Liver (tissue), 9 donors: ENCODE data around the gene SLC36A1. TPM values are rescaled to one million over a fixed set of nuclear protein-coding genes. Genes with fewer than 3 reads are reported as not detected.

Experiments
- DNase-seq: peaks from one replicate; pipeline ENCODE4 v3.0.0-alpha.2; 2017; ENCODE audit warnings: low spot score
- H3K27ac ChIP-seq, 2 donors: one replicate each; pipeline ENCODE4 v1.7.0; 2013; ENCODE audit warnings: inconsistent platforms in 2 of 2, low read length in 2 of 2, control low read depth in 1 of 2, low read depth in 1 of 2, mild to moderate bottlenecking in 1 of 2
- H3K27me3 ChIP-seq, 4 donors: one replicate each; pipeline versions ENCODE4 v1.6.1 to v1.7.0; 2013; ENCODE audit warnings: low read length in 3 of 4, inconsistent platforms in 1 of 4, mild to moderate bottlenecking in 1 of 4, moderate library complexity in 1 of 4; ENCODE audit not compliant: control insufficient read depth in 4 of 4, insufficient read depth in 4 of 4
- H3K36me3 ChIP-seq, 4 donors: one replicate each; pipeline versions ENCODE4 v1.6.1 to v1.7.0; 2013; ENCODE audit warnings: low read length in 3 of 4, mild to moderate bottlenecking in 3 of 4, low read depth in 1 of 4, moderate library complexity in 1 of 4; ENCODE audit not compliant: control insufficient read depth in 4 of 4, insufficient read depth in 3 of 4
- H3K4me1 ChIP-seq, 4 donors: one replicate each; pipeline versions ENCODE4 v1.6.1 to v1.7.0; 2013; ENCODE audit warnings: low read length in 3 of 4, mild to moderate bottlenecking in 3 of 4, moderate library complexity in 1 of 4; ENCODE audit not compliant: control insufficient read depth in 4 of 4, insufficient read depth in 4 of 4
- H3K4me3 ChIP-seq, 3 donors: one replicate each; pipeline versions ENCODE4 v1.6.1 to v1.7.0; 2013; ENCODE audit warnings: low read length in 3 of 3, control low read depth in 1 of 3, low read depth in 1 of 3, mild to moderate bottlenecking in 1 of 3
- H3K9ac ChIP-seq, 2 donors: one replicate each; pipeline ENCODE4 v1.7.0; 2013; ENCODE audit warnings: low read length in 2 of 2, mild to moderate bottlenecking in 2 of 2, moderate library complexity in 2 of 2, control low read depth in 1 of 2, low read depth in 1 of 2
- H3K9me3 ChIP-seq, 4 donors: one replicate each; pipeline versions ENCODE4 v1.6.1 to v1.7.0; 2013; ENCODE audit warnings: low read length in 3 of 4; ENCODE audit not compliant: control insufficient read depth in 4 of 4
- ATF3 ChIP-seq: IDR thresholded peaks from 2 replicates; pipeline ENCODE4 v1.6.1; 2016; ENCODE audit warnings: antibody characterized with exemption
- EGR1 ChIP-seq, 2 donors: IDR thresholded peaks; 2 replicates each; pipeline ENCODE4 v1.6.1; 2016 to 2018; ENCODE audit warnings: antibody characterized with exemption in 2 of 2, low read depth in 2 of 2
- FOXA1 ChIP-seq: IDR thresholded peaks from 2 replicates; pipeline ENCODE4 v1.6.1; 2016; ENCODE audit warnings: antibody characterized with exemption
- GABPA ChIP-seq, 2 donors: IDR thresholded peaks in 1 of 2; conservative IDR thresholded peaks in 1 of 2; 2 replicates each; pipeline ENCODE4 v1.6.1; 2016; ENCODE audit warnings: antibody characterized with exemption in 2 of 2, mild to moderate bottlenecking in 1 of 2, moderate library complexity in 1 of 2
- HNF4A ChIP-seq, 2 donors: conservative IDR thresholded peaks; 2 replicates each; pipeline ENCODE4 v1.6.1; 2016; ENCODE audit warnings: antibody characterized with exemption in 2 of 2, mild to moderate bottlenecking in 2 of 2
- HNF4G ChIP-seq: IDR thresholded peaks from 2 replicates; pipeline ENCODE4 v1.6.1; 2016; ENCODE audit warnings: antibody characterized with exemption
- JUND ChIP-seq, 2 donors: IDR thresholded peaks; 2 replicates each; pipeline ENCODE4 v1.6.1; 2016; ENCODE audit warnings: antibody characterized with exemption in 2 of 2
- NR2F2 ChIP-seq: IDR thresholded peaks from 2 replicates; pipeline ENCODE4 v1.6.1; 2016; ENCODE audit warnings: antibody characterized with exemption
- RAD21 ChIP-seq, 2 donors: IDR thresholded peaks; 2 replicates each; pipeline ENCODE4 v1.6.1; 2016; ENCODE audit warnings: antibody characterized with exemption in 2 of 2, mild to moderate bottlenecking in 2 of 2
- RXRA ChIP-seq, 2 donors: IDR thresholded peaks; 2 replicates each; pipeline ENCODE4 v1.6.1; 2017 to 2018; ENCODE audit warnings: antibody characterized with exemption in 2 of 2, mild to moderate bottlenecking in 1 of 2
- SP1 ChIP-seq: IDR thresholded peaks from 2 replicates; pipeline ENCODE4 v1.6.1; 2018; ENCODE audit warnings: antibody characterized with exemption, mild to moderate bottlenecking
- TAF1 ChIP-seq: conservative IDR thresholded peaks from 2 replicates; pipeline ENCODE4 v1.6.1; 2016; ENCODE audit warnings: antibody characterized with exemption, mild to moderate bottlenecking
- YY1 ChIP-seq: IDR thresholded peaks from 2 replicates; pipeline ENCODE4 v1.6.1; 2016; ENCODE audit warnings: antibody characterized with exemption, mild to moderate bottlenecking
- ZBTB33 ChIP-seq: IDR thresholded peaks from 2 replicates; pipeline ENCODE4 v1.6.1; 2016; ENCODE audit warnings: antibody characterized with exemption
- WGBS: extraction: QIAGEN DNeasy Blood & Tissue Kit; methylation state at CpG from one replicate; pipeline ENCODE4 v1.1.7; 2013; 5-methylcytosine and 5-hydroxymethylcytosine counted together
- polyA plus RNA-seq, 2 donors: library from polyadenylated mRNA; stranded (reverse) in 1 of 2; unstranded in 1 of 2; fragments of 200-250 nt in 1 of 2; fragments of >200 nt in 1 of 2; fragmentation: Nextera tagmentation in 1 of 2; extraction: Ambion mirVana in 1 of 2; gene quantifications; one replicate each; pipeline versions ENCODE4 v1.2.1 to v1.2.3, GENCODE V29; 2013 to 2015
- total RNA-seq, 2 donors: library from RNA; depleted of rRNA; stranded (reverse); fragments of >200 nt; gene quantifications; one replicate each; pipeline ENCODE4 v1.2.3, GENCODE V29; 2014
- TF ChIP-seq, protein P1 (sequence below): fragments of 150-350 bp; IDR thresholded peaks from 2 replicates; pipeline ENCODE4 v1.5.1; 2017; ENCODE audit warnings: improper control_type of control experiment, low read depth, low read length; ENCODE audit not compliant: missing input control
- TF ChIP-seq, protein P2 (sequence below): IDR thresholded peaks from 2 replicates; pipeline ENCODE4 v1.6.1; 2016; ENCODE audit warnings: antibody characterized with exemption, mild to moderate bottlenecking
- TF ChIP-seq, protein P3 (sequence below): IDR thresholded peaks from 2 replicates; pipeline ENCODE4 v1.6.1; 2016; ENCODE audit warnings: antibody characterized with exemption
- donor health status: healthy.
- donor health status: healthy.
- donor health status: healthy.
- donor health status: healthy.
- donor health status: healthy.

Gene SLC36A1
- total and polyA plus RNA-seq, 4 donors, result 1.6 to 18.8 (median 3.4) TPM

- no peaks in the 10 kb centered on the region for H3K9me3 ChIP-seq
- no peaks in the 10 kb centered on the region for H3K4me1 ChIP-seq
- H3K27ac ChIP-seq, result no peak overlapping the region
- H3K36me3 ChIP-seq, result peaks cover 3 to 11% (median 5%) of the 10 kb centered on the region in 4 donors
- no peak for DNase-seq
- no peak overlapping the region for H3K4me3 ChIP-seq
- TF ChIP-seq HNF4G, result no peak
- peak; percentile 36 to 69 for TF ChIP-seq RAD21 (IDR thresholded peaks at IDR 0.05)
- no peak for TF ChIP-seq EGR1 (IDR thresholded peaks at IDR 0.05; ENCODE audit: low read depth in 2 of 2)
- no peak for TF ChIP-seq SP1
- TF ChIP-seq YY1, result no peak
- TF ChIP-seq ATF3, result no peak
- no peak for TF ChIP-seq GABPA (IDR thresholded peaks at IDR 0.05 in 1 of 2, conservative IDR thresholded peaks at IDR 0.05 in 1 of 2)
- peak in 1 of 2 donors; percentile 15 for TF ChIP-seq HNF4A (conservative IDR thresholded peaks at IDR 0.05)
- TF ChIP-seq, protein P1, sequence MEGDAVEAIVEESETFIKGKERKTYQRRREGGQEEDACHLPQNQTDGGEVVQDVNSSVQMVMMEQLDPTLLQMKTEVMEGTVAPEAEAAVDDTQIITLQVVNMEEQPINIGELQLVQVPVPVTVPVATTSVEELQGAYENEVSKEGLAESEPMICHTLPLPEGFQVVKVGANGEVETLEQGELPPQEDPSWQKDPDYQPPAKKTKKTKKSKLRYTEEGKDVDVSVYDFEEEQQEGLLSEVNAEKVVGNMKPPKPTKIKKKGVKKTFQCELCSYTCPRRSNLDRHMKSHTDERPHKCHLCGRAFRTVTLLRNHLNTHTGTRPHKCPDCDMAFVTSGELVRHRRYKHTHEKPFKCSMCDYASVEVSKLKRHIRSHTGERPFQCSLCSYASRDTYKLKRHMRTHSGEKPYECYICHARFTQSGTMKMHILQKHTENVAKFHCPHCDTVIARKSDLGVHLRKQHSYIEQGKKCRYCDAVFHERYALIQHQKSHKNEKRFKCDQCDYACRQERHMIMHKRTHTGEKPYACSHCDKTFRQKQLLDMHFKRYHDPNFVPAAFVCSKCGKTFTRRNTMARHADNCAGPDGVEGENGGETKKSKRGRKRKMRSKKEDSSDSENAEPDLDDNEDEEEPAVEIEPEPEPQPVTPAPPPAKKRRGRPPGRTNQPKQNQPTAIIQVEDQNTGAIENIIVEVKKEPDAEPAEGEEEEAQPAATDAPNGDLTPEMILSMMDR, result peak; percentile 32
- no peak for TF ChIP-seq RXRA (IDR thresholded peaks at IDR 0.05)
- TF ChIP-seq TAF1, result no peak
- TF ChIP-seq, protein P2, sequence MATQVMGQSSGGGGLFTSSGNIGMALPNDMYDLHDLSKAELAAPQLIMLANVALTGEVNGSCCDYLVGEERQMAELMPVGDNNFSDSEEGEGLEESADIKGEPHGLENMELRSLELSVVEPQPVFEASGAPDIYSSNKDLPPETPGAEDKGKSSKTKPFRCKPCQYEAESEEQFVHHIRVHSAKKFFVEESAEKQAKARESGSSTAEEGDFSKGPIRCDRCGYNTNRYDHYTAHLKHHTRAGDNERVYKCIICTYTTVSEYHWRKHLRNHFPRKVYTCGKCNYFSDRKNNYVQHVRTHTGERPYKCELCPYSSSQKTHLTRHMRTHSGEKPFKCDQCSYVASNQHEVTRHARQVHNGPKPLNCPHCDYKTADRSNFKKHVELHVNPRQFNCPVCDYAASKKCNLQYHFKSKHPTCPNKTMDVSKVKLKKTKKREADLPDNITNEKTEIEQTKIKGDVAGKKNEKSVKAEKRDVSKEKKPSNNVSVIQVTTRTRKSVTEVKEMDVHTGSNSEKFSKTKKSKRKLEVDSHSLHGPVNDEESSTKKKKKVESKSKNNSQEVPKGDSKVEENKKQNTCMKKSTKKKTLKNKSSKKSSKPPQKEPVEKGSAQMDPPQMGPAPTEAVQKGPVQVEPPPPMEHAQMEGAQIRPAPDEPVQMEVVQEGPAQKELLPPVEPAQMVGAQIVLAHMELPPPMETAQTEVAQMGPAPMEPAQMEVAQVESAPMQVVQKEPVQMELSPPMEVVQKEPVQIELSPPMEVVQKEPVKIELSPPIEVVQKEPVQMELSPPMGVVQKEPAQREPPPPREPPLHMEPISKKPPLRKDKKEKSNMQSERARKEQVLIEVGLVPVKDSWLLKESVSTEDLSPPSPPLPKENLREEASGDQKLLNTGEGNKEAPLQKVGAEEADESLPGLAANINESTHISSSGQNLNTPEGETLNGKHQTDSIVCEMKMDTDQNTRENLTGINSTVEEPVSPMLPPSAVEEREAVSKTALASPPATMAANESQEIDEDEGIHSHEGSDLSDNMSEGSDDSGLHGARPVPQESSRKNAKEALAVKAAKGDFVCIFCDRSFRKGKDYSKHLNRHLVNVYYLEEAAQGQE, result no peak
- no peak for TF ChIP-seq FOXA1
- TF ChIP-seq JUND (IDR thresholded peaks at IDR 0.05), result no peak
- 61% methylated on average over 5 of the region's 5 CpGs for WGBS
- no peak overlapping the region for H3K9ac ChIP-seq
- H3K27me3 ChIP-seq, result no peaks in the 10 kb centered on the region
Measured at GRCh38 chr5:151463137-151464029, 16.0 kb downstream of the SLC36A1 start.

DNA sequence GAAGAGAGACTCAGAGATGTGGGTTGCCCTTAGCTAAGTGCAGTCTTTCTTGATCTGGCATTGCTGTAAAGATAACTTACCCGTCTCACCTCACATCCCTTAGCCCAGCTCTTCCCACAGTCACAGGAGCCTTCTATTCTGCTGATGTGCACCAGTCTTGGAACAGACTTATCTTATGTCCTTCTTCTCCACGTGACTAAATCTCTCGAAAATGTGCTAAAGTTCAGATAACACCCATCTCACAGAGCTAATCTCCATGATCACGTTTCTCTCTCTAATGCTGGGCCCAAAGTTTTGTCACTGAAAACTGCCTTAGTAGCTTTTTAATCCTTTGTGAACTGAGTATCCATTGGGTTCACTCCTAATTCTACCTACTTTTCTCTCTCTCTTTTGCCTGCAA lies 16.7 kb downstream of the SLC36A1 start:
- Histone ChIP-seq H3K9me3 (no peaks in the 10 kb centered on the region), H3K9ac (no peak overlapping the region), H3K27ac (no peak overlapping the region), H3K27me3 (no peaks in the 10 kb centered on the region), H3K36me3 (peaks cover 3 to 11% (median 5%) of the 10 kb centered on the region in 4 donors), H3K4me1 (no peaks in the 10 kb centered on the region), H3K4me3 (no peak overlapping the region)
- no peak for TF ChIP-seq JUND (IDR thresholded peaks at IDR 0.05)
- TF ChIP-seq ZBTB33, result no peak
- TF ChIP-seq EGR1 (IDR thresholded peaks at IDR 0.05; ENCODE audit: low read depth in 2 of 2), result no peak
- no peak for TF ChIP-seq NR2F2
- TF ChIP-seq, protein P1, result no peak
- no peak for TF ChIP-seq HNF4G
- no peak for TF ChIP-seq HNF4A (conservative IDR thresholded peaks at IDR 0.05)
- no peak for TF ChIP-seq TAF1
- TF ChIP-seq SP1, result no peak
- no peak for TF ChIP-seq RXRA (IDR thresholded peaks at IDR 0.05)
- TF ChIP-seq, protein P3, sequence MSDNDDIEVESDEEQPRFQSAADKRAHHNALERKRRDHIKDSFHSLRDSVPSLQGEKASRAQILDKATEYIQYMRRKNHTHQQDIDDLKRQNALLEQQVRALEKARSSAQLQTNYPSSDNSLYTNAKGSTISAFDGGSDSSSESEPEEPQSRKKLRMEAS, result no peak
- no peak for TF ChIP-seq GABPA (IDR thresholded peaks at IDR 0.05 in 1 of 2, conservative IDR thresholded peaks at IDR 0.05 in 1 of 2)
- WGBS, result 83% methylated on average over 4 of the region's 4 CpGs
- no peak for DNase-seq
